ENCODE data around the gene DENND2D.

DENND2D gene, protein sequence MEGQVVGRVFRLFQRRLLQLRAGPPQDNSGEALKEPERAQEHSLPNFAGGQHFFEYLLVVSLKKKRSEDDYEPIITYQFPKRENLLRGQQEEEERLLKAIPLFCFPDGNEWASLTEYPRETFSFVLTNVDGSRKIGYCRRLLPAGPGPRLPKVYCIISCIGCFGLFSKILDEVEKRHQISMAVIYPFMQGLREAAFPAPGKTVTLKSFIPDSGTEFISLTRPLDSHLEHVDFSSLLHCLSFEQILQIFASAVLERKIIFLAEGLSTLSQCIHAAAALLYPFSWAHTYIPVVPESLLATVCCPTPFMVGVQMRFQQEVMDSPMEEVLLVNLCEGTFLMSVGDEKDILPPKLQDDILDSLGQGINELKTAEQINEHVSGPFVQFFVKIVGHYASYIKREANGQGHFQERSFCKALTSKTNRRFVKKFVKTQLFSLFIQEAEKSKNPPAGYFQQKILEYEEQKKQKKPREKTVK

DNA sequence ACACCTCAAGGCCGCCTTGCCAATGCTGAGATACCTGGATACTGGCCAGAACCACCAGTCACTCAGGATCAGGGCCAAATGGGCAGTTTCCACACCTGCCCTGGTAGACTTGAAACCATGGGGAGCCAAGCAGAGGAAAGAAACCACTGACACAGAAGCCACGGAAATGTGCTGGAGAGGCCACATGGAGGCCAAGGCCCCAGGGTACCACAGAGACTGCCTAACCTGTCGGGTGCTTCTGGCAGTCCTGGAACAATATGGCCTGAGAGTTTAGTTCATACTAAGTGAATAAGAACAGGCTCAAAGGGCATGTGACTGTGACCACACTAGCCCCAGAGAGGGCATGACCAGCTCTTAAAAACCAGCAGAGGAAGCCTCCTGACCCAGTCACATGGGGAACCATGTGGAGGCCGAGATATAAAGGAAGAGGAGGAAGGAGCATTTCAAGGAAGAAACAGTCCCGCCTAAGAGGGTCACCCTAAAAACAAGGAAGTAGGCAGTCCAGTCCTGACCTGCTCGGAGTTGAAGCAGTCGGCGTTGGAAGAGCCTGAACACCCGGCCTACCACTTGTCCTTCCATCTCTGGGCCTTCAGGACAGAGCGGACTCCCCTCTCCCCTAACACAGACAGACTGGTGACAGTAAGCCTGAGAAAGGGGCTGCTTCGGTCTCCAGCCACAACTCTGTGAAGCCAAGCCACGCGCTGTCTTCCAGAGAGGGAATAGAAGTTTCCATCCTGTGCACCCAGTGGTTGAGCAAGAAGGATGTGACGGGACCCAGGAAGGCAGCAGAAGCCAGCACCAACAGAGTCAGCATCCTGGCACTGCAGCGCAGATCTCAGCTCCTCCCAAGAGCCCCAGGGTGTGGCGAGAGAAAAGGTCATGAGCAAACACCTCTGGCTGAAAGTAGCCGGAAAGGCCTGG is at the start of gene DENND2D:
TSS of gene DENND2D (minus strand) at position 766 of the 921 bp plus-strand sequence. CDS start at position 579, 187 bp downstream.
- Histone ChIP-seq H3K9me3 (ENCODE audit: insufficient read depth, low read depth, low read length) (no peaks in the 10 kb centered on the region), H3K36me3 (ENCODE audit: insufficient read depth, low read depth, low read length) (no peaks in the 10 kb centered on the region), H3K27me3 (ENCODE audit: insufficient read depth, low read length) (peaks cover 28% of the 10 kb centered on the region), H3K4me1 (ENCODE audit: insufficient read depth, low read length) (no peaks in the 10 kb centered on the region), H3K9ac (ENCODE audit: low read depth, low read length) (no peak within 1 kb of the TSS), H3K4me3 (ENCODE audit: low read length) (no peak within 1 kb of the TSS), H3K27ac (ENCODE audit: low read length) (no peak within 1 kb of the TSS)

DNA sequence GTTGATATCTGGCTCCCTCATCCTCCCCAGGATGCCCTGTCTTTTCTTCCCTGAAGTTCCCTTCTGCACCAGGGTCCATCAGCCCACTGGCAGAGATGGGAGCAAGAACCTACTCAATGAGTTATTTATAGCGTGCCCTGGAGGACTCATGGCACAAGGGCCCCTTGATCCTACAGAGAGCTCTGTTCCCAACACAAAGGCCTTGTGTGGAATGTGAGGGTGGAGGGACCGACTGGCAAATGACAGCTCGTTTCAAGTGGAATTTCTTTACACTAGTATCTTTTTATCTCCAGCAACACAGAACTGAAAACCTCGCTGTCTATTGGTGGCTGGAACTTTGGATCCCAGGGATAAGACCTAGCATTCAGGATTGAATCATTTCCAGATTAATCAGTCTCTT is 49.5 kb upstream of the DENND2D start:
- Histone ChIP-seq H3K9me3 (ENCODE audit: insufficient read depth, low read depth, low read length) (no peaks in the 10 kb centered on the region), H3K27me3 (ENCODE audit: insufficient read depth, low read length) (no peaks in the 10 kb centered on the region), H3K4me3 (ENCODE audit: low read length) (no peak overlapping the region), H3K27ac (ENCODE audit: low read length) (no peak overlapping the region), H3K4me1 (ENCODE audit: insufficient read depth, low read length) (no peaks in the 10 kb centered on the region), H3K36me3 (ENCODE audit: insufficient read depth, low read depth, low read length) (no peaks in the 10 kb centered on the region), H3K9ac (ENCODE audit: low read depth, low read length) (no peak overlapping the region)

DNA sequence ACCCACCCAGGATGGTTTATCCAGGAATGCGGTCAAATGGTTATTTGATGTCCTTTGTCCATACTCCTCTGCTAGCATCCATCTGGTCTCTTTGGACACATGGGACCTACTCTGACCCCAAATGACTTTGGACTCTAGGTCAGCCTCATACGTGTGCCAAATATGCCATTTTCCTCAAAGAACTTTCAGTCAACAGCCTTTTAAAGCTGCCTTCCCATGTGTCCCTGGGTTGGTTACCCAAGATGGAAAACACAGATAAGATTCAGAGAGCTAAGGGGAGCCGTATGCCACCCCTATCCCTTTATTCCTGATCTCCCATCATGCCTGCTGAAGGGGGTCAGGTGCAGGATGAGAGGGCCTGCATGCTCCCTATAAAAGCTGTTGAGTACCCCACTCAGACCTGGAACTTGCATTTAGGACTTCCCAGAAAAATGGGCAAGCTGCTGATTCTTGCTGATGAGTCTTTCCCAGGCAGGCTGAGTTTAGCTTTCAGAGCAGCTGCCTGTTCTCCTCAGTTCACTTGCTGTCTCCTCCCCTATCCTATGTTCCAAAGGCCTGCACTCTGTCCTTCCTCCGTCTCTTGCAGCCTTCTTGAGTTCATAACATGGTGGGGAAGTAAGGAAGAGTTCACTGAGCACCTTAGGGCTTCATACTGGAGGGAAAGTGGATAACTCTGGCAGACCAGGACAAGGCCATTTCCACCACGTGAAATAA is 46.8 kb upstream of the DENND2D start:
- no peaks in the 10 kb centered on the region for H3K9me3 ChIP-seq (ENCODE audit: insufficient read depth, low read depth, low read length)
- H3K27ac ChIP-seq (ENCODE audit: low read length) = no peak overlapping the region
- no peak overlapping the region for H3K9ac ChIP-seq (ENCODE audit: low read depth, low read length)
- H3K4me3 ChIP-seq (ENCODE audit: low read length) = no peak overlapping the region
- no peaks in the 10 kb centered on the region for H3K36me3 ChIP-seq (ENCODE audit: insufficient read depth, low read depth, low read length)
- no peaks in the 10 kb centered on the region for H3K4me1 ChIP-seq (ENCODE audit: insufficient read depth, low read length)
- no peaks in the 10 kb centered on the region for H3K27me3 ChIP-seq (ENCODE audit: insufficient read depth, low read length)

DNA sequence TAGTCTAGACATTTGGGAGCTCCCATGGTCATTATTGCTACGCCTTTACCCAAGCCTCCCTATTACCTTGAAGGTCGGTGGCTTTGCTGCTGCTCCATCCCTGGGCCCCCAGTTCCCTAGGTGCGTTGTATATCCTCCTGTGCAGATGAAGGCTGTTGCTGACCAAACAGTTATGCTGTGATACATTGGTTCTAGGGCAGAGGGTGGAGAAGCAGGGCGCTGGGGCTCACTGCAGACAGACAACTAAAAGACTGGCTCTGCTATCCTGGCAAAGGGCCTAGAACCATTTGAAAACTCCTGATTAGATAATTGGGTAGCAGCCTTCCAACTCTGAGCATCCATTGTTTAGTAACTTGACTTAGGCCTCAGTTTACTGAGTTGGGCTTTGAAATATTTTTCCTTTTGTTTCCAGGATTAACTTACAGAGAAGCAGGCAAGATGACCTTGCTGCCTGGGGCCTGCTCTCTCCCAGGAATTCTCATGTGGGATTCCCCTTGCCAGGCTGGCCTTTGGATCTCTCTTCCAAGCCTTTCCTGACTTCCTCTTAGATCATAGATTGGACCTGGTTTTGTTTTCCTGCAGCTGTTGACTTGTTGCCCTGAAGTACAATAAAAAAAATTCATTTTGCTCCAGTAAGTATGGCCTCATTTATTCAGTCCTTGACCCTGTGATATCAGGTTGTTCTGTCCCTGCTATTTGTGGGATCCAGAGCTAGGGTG is 42.5 kb upstream of the DENND2D start:
- H3K4me3 ChIP-seq (ENCODE audit: low read length) = no peak overlapping the region

DNA sequence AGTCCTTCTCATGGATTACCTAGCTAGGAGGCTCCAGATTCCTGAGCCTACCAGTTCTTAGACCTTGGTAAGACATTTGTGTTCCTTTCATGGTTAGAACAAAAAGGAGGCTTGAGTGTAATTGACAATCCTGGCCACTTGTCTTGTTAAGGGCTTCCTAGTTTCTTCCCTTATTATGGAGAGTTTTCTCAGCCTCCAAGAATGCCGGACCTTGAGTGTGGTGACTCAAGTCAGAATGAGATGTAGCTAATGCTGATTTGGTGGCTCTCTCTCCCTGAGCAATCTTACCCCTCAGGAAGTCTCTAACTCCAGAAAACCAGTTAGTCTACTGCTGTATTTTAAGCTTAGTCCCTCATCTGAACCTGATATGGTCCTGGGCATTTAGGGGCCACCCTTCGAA is 41.4 kb upstream of the DENND2D start:
- Histone ChIP-seq H3K9ac (ENCODE audit: low read depth, low read length) (no peak overlapping the region), H3K9me3 (ENCODE audit: insufficient read depth, low read depth, low read length) (no peaks in the 10 kb centered on the region), H3K4me3 (ENCODE audit: low read length) (no peak overlapping the region), H3K36me3 (ENCODE audit: insufficient read depth, low read depth, low read length) (no peaks in the 10 kb centered on the region), H3K4me1 (ENCODE audit: insufficient read depth, low read length) (peaks cover 5% of the 10 kb centered on the region; the same call in 1 of the 2 replicates), H3K27me3 (ENCODE audit: insufficient read depth, low read length) (no peaks in the 10 kb centered on the region), H3K27ac (ENCODE audit: low read length) (no peak overlapping the region)

More for the DNA sequence above, 42.5 kb upstream of the DENND2D start:
- Histone ChIP-seq H3K27ac (ENCODE audit: low read length) (no peak overlapping the region), H3K36me3 (ENCODE audit: insufficient read depth, low read depth, low read length) (no peaks in the 10 kb centered on the region), H3K9me3 (ENCODE audit: insufficient read depth, low read depth, low read length) (no peaks in the 10 kb centered on the region), H3K27me3 (ENCODE audit: insufficient read depth, low read length) (no peaks in the 10 kb centered on the region), H3K9ac (ENCODE audit: low read depth, low read length) (no peak overlapping the region), H3K4me1 (ENCODE audit: insufficient read depth, low read length) (peaks cover under 1% of the 10 kb centered on the region; the same call in 1 of the 2 replicates)

DNA sequence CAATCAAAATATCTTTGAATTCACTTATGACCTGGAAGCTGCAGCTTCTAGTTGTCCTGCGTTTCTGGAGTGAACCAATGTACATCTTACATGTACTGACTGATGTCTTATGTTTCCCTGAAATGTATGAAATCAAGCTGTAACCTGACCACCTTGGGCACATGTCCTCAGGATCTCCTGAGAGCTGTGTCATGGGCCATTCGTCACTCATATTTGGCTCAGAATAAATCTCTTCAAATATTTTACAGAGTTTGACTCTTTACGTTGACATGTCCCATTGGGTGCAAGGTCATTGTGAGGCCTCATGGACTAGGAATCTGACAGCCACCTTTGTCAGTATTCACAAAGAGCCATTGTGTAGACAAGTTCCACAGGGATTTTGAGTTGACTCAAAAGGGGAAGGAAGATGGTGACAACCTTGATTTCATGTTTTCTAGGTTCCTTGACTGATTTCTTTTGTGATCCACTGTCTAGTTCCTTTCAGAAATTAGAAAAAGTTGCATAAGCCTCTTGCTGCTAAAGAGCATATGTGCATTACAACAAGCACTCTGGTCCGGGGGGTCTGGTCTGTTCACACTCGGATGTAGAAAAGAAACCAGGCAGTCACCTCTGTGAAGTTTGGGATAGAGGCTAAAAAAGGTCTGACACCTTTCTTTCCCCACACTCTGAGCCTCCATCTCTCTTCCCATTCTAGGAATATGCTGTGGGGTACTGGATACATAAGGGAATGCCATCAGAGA is 37.8 kb upstream of the DENND2D start:
- Histone ChIP-seq H3K4me3 (ENCODE audit: low read length) (no peak overlapping the region), H3K27ac (ENCODE audit: low read length) (no peak overlapping the region), H3K9ac (ENCODE audit: low read depth, low read length) (no peak overlapping the region), H3K9me3 (ENCODE audit: insufficient read depth, low read depth, low read length) (no peaks in the 10 kb centered on the region), H3K36me3 (ENCODE audit: insufficient read depth, low read depth, low read length) (no peaks in the 10 kb centered on the region), H3K27me3 (ENCODE audit: insufficient read depth, low read length) (no peaks in the 10 kb centered on the region), H3K4me1 (ENCODE audit: insufficient read depth, low read length) (peaks cover 5% of the 10 kb centered on the region; the same call in 1 of the 2 replicates)

DNA sequence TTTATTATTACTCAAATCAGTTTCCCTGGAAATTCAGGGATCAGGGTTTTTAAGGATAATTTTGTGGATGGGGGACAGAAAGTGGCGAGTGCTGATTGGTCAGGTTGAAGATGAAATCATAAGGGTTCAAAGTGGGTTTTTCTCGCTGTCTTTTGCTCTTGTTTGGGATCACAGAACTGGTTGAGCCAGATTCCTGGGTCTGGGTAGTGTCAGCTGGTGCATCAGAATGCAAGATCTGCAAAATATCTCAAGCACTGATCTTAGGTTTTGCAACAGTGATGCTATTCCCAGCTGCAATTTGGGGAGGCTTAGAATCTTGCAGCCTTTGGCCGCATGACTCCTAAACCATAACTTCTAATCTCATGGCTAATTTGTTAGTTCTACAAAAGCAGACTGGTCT is 36.4 kb upstream of the DENND2D start:
- peaks cover 5% of the 10 kb centered on the region; the same call in 1 of the 2 replicates for H3K4me1 ChIP-seq (ENCODE audit: insufficient read depth, low read length)
- no peak overlapping the region for H3K27ac ChIP-seq (ENCODE audit: low read length)
- H3K9me3 ChIP-seq (ENCODE audit: insufficient read depth, low read depth, low read length) = no peaks in the 10 kb centered on the region
- H3K9ac ChIP-seq (ENCODE audit: low read depth, low read length) = no peak overlapping the region
- no peaks in the 10 kb centered on the region for H3K36me3 ChIP-seq (ENCODE audit: insufficient read depth, low read depth, low read length)
- H3K27me3 ChIP-seq (ENCODE audit: insufficient read depth, low read length) = no peaks in the 10 kb centered on the region
- no peak overlapping the region for H3K4me3 ChIP-seq (ENCODE audit: low read length)

DNA sequence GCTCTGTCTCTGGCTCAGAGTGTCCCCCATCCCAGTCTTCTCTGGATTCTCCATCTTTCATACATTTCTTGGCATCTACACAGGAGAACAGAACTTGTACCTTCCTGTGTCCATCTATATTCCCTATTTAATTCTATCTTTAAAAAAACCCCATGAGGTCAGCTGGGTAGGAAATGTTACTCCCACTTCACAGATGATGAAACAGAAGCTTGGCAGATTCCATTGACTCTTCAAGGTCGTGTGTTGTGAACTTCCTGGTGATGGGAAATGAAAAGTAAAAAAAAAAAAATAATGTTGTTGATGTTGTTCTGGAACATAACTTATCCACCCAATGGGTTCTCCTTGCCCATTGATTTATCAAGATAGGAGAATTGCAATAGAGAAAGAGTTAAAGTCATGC is 35.9 kb upstream of the DENND2D start:
- H3K4me3 ChIP-seq (ENCODE audit: low read length) = no peak overlapping the region
- no peaks in the 10 kb centered on the region for H3K27me3 ChIP-seq (ENCODE audit: insufficient read depth, low read length)
- H3K27ac ChIP-seq (ENCODE audit: low read length) = no peak overlapping the region
- H3K4me1 ChIP-seq (ENCODE audit: insufficient read depth, low read length) = peaks cover 5% of the 10 kb centered on the region; the same call in 1 of the 2 replicates
- H3K9me3 ChIP-seq (ENCODE audit: insufficient read depth, low read depth, low read length) = no peaks in the 10 kb centered on the region
- H3K9ac ChIP-seq (ENCODE audit: low read depth, low read length) = no peak overlapping the region
- H3K36me3 ChIP-seq (ENCODE audit: insufficient read depth, low read depth, low read length) = no peaks in the 10 kb centered on the region

DNA sequence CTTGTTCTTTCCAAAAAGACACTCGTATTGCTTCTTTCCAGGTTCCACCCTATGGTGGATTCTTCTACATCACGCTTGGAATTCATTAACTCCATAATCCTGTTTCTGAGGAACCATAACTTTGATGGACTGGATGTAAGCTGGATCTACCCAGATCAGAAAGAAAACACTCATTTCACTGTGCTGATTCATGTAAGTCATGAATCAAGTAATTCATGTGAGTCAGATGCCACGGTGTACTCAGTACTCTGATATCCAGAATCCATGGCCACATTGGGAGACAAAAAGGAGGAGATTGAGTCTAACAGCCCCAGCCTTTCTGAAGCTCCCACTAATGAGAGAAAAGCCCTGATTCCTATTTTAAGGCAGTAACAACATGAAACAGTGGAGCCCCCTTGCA is 34.4 kb upstream of the DENND2D start:
- Histone ChIP-seq H3K4me3 (ENCODE audit: low read length) (no peak overlapping the region), H3K9me3 (ENCODE audit: insufficient read depth, low read depth, low read length) (no peaks in the 10 kb centered on the region), H3K27me3 (ENCODE audit: insufficient read depth, low read length) (no peaks in the 10 kb centered on the region), H3K4me1 (ENCODE audit: insufficient read depth, low read length) (peaks cover 5% of the 10 kb centered on the region; the same call in 1 of the 2 replicates), H3K36me3 (ENCODE audit: insufficient read depth, low read depth, low read length) (no peaks in the 10 kb centered on the region), H3K27ac (ENCODE audit: low read length) (no peak overlapping the region), H3K9ac (ENCODE audit: low read depth, low read length) (no peak overlapping the region)

DNA sequence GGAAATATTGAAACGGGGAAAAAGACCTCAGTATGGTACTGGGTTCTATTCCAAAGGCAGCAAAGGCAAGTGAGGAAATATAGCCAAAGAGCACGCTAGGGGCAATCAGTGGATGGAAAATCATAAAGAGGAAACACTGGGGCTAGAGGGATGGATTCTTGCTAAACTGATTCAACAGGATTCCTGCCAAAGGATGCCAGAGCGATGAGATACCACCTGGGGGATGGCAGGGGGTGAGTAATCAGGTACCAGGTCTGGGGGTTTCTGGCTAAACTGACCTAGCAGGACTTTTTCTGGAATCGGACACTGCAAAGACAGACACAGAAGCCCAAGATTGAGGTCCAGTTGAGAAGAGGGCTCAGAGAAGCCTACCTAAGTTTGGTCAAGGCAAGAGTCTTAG is 33.8 kb upstream of the DENND2D start:
- Histone ChIP-seq H3K9me3 (ENCODE audit: insufficient read depth, low read depth, low read length) (no peaks in the 10 kb centered on the region), H3K27me3 (ENCODE audit: insufficient read depth, low read length) (no peaks in the 10 kb centered on the region), H3K4me1 (ENCODE audit: insufficient read depth, low read length) (peaks cover 5% of the 10 kb centered on the region; the same call in 1 of the 2 replicates), H3K27ac (ENCODE audit: low read length) (no peak overlapping the region), H3K9ac (ENCODE audit: low read depth, low read length) (no peak overlapping the region), H3K36me3 (ENCODE audit: insufficient read depth, low read depth, low read length) (no peaks in the 10 kb centered on the region), H3K4me3 (ENCODE audit: low read length) (no peak overlapping the region)

Measured in iPS-20b (cell line).